UCSD-AML1 (cell line): ENCODE results near the gene USP3.
"Not testable (repeated sequence)": the region's sequence is repeated elsewhere in the genome, so short reads cannot be mapped to it uniquely, and the experiment has no call there.

ENCODE experiments used
- DNase-seq: peaks from one replicate; lab custom pipeline; 2025; ENCODE audit not compliant: unreplicated experiment; lab: John Stamatoyannopoulos, UW

Gene USP3

DNA sequence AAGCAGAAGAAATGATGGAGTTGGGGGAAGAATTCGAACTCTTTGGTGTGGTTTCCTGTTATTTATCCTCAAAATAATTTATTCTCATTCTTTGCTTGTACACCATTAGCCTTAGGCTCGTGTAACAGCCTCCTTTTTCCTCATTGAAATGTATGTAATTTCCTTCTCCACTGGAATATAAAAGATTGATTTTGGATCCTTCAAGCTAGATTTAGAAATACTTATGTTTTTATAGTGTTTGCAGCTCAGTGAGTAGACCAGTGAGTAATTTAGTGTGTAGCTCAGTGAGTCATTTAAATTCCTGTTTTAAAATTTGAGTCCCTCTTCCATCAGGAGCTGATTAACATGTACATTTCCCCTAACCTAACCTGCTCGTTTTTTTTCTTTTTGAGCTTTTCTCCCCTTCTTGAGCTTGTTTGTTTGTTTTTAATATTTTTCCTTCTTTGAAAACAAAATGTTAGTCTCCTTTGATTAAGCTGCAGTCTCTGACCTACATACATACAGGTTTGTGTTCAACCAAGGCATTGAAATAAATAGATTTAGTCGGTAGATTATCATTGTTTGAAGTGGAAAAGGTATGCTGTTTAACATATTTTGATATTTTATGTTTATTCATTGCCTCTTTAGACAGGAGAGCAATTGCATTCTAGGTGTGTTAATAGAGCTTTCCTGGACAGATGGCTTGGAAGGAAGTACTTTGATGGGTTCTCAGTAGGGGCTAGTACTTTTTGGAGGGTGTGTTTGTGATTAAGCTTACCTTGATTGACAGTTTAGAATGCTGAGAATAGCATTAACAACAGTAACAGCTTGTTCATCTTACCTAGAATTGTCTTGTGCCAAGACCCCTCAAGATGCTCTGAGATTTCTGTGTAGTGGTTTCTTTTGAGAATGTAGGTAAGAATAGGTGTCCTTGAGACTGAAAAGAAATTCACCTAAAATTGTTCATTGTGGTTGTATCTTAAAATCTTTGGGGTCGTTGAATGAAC, 5.9 kb downstream of the USP3 start:
- DNase-seq, result no peak

- no peak for DNase-seq
Observed at GRCh38 chr15:63512148-63512547, 7.8 kb downstream of the USP3 start.

- no peak for DNase-seq
Observed at GRCh38 chr15:63513271-63513670, 8.9 kb downstream of the USP3 start.

GRCh38 chr15:63513728-63514127, 9.3 kb downstream of the USP3 start:
- DNase-seq, result no peak

GRCh38 chr15:63514531-63514943, 10.1 kb downstream of the USP3 start:
- no peak for DNase-seq

DNA sequence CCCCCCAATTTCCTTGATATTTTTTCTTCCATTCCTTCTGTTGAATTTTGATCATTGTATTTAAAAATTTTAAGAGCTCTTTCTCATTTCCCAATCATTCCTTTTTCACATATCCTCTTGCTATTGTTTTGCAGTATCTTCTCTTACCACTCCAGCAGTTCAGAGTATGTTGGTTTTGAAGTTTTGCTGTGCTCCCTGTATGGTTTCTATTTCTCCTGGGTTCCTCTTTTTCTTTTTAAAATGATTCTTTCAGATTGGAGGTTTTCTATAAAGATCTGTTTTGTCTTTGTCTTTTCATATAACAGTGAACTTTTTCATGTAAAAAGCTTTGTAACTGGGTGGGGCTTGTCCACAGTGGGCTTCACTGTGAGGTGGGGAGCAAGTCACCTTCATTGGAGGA, 12.8 kb downstream of the USP3 start:
- no peak for DNase-seq

- no peak for DNase-seq
Observed at GRCh38 chr15:63517628-63518027, 13.2 kb downstream of the USP3 start.

DNA sequence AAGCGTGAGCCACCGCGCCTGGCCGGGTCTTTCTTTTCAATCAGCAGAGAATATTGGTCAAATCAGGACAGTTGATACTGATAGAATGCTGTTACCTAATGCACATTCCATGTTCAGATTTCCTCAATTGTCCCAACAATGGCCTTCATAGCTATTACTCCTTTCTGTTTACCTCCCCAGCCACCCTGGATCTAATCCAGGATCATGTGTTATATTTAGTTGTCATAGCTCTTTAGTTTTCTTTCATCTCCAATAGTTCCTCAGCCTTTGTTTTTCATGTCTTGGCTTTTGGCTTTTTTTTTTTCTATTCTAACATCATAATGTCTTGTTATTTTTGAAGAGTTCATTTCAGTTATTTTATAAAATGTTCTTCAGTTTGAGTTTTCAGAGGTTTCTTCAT, 14.6 kb downstream of the USP3 start:
- no peak for DNase-seq

GRCh38 chr15:63519548-63520178, 15.3 kb downstream of the USP3 start:
- DNase-seq, result no peak

GRCh38 chr15:63520462-63520861, 16.1 kb downstream of the USP3 start:
- not testable (repeated sequence) for DNase-seq

GRCh38 chr15:63522225-63522578, 17.8 kb downstream of the USP3 start:
- no peak for DNase-seq

DNA sequence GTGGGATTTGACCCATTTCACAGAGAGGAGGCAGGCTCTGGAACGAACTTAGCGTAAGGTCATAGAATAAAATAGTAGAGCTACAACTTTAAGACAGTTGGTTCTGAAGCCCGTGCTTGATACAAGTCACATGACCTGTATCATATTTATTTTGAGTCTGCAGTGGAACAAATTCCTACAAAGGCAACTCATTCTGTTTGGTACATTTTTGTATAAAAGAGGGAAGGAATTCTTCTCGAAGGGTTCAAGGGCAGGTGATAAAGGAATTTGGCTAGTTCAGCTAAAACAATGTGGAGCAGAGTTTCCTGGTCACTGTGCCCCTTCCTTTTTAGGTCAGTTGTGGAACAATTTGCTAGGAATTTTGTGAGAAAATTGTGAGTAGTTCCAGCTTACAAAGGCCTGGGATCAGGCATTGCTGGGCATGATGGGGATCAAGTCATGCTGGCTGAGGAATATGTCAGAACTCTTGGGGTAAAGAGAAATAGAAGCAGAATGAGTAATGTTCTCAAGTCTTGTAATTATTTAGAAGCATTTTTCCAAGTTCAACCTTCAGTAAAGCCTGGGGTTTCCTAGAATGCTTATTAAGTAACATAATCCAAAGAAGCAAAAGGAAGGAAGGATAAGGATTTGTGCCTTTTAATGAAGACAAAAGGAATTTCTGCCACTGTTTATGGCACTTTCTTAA, 19.1 kb downstream of the USP3 start:
- DNase-seq, result no peak

- no peak for DNase-seq
Observed at GRCh38 chr15:63524316-63525015, 20.1 kb downstream of the USP3 start.

DNA sequence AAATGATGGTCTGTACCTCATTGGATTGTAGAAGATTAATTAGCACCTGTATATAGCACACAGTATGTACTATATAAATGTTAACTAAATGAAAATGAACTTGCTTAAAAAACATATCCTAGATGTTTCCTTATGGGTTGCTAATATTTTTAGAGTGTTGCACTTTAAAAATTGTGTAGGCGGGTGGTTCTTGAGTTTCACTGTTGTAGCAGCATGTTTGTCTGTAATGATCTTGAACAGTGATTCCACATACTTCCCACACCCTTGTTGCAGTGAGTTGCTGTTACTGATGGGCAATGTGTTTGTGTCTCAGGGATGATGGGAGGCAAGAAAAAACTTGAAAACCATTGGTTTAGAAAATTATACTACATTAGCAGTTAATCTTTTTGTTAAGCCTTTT, 22.0 kb downstream of the USP3 start:
- DNase-seq, result no peak

- DNase-seq, result no peak
Observed at GRCh38 chr15:63528138-63528659, 23.8 kb downstream of the USP3 start.

DNA sequence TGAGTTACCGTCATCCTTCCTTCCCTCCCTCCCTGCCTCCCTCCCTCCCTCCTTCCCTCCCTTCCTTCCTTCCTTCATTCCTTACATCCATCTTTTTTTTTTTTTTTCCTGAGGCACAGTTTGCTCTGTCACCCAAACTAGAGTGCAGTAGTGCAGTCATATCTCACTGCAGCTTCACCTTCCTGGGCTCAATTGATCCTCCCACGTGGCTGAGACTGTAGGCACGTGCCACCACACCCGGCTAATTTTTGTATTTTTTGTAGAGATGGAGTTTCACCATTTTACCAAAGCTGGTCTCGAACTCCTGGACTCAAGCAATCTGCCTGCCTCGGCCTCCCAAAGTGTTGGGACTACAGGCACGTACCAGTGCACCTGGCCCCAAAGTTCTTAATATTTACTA, 25.8 kb downstream of the USP3 start:
- no peak for DNase-seq

DNA sequence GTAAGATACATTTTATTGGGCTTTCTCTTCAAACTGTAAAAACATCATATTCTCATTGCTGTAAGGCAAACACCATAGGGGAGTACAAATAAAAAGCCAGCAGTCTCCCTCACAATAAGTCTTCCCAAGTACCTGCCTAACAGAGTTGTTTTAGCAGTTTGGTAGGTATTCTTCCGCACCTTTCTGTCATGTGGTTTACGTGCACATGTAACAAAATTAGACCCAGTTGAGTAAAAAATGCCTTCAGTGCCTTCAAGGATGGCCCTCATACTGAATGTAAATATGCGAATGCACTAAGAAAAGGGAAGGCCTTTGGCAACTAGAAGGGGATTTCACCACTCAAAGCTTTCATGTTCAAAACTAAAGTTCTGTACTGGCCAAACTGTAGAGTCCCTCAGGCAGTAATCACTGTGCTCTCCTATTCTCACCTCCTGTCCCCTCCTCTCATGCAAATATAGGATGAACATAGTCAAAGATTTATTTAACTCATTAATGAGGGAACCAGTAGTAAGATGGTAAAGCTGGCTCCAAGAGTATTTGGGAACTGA, 26.4 kb downstream of the USP3 start:
- DNase-seq, result no peak

- no peak for DNase-seq
Observed at GRCh38 chr15:63531586-63531985, 27.2 kb downstream of the USP3 start.

DNA sequence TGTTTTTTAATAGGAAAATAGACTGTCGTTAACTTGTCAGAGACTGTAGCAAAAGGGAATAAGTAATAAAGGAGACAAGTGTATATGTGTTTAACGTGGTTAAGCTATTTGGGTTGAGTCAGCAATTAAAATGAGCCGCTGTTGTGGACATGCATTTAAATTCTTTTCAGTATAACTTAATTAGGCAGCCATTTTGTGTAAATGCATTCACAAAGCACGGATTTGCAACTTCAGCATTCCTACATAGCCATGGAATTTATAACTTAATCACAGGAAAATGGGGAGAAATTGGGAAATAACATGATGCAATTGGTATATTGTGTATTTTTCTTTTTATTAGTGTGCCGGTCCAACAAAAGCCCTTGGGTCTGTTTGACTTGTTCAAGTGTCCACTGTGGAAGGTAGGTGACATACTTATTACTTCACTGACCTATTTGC, 27.9 kb downstream of the USP3 start:
- DNase-seq, result no peak

DNA sequence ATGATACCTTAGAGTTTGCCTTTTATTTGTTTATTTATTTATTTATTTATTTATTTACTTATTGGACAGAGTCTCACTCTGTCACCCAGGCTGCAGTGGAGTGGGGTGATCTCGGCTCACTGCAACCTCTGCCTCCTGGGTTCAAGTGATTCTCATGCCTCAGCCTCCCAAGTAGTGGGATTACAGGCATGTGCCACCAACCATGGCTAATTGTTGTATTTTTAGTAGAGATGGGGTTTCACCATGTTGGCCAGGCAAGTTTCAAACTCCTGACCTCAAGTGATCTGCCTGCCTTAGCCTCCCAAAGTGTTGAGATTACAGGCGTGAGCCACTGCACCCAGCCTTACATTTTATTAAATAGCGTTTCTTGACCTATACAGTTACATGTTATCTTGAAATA, 30.5 kb downstream of the USP3 start:
- not testable (repeated sequence) for DNase-seq

GRCh38 chr15:63535689-63536088, 31.3 kb downstream of the USP3 start:
- no peak for DNase-seq
